ENCODE data around the gene PAPPA.

DNA sequence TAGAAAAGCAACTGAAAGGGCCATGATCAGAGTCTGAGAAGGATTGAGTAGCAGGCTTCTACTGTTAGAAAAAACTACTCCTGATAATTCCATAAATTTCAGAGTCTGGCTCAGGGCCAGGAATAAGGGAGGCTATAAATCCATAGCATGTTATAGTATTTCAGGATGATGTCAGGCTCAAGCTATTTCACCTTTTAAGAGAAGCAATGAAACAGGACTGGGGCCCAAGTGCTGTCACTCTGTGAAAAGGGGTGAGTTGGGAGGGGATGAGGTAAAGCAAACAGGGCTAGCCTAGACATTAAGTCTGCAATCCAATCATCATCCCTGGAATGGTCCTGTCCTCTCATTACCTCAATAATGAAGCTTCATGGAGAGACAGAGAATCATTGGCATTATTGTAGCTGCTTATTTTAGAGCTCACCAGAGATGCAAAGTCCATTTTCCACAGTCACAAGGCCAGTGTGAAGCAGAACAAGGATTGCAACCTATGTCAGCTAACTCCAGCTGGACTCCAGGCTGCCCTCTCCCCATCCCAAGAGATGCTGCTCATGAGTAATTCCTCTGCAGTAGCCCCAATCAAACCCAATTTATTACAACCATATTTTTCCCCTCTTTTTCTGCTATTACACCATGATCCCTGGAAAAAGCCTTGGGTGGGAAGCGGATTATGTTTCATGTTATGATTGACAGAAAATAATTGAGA lies 56.0 kb downstream of the PAPPA start:
- no peak for TF ChIP-seq POLR2A (IDR thresholded peaks at IDR 0.05; ENCODE audit: low read length)
- no peak for TF ChIP-seq GATA1 (IDR thresholded peaks at IDR 0.05; ENCODE audit: low read depth, low read length)
